Measurements from ENCODE around the gene PRKAG2. TPM values are rescaled to one million over a fixed set of nuclear protein-coding genes. Genes with fewer than 3 reads are reported as not detected.

Gene PRKAG2
- total and polyA plus RNA-seq, 2 of the 8 experiments (the other 6 are each of a cell fraction or from before 2014, with no cell fraction given), result 7.5 to 18.1 TPM

DNA sequence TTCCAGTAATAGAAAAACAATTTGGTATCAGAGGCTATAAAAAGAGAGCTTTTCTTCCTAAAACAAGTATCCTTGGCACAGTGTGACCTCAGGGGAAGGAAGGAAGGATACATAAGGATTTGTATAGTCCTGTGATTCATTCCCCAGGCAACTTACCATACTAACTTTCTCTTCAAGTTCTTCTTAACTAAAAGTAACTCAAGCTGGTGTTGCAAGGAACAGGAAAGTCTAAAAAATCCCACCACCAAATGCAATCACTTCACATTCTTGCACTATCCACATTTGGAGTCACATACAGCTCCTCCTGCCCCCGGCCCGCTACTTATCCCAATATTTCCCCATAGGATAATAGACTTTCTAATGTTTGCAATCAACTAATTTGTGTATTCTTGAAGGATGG lies 84.8 kb downstream of the PRKAG2 start:
- Histone ChIP-seq H4K20me1 (replicated peaks in 1 of 2; ENCODE audit: control insufficient read depth in 1 of 2, insufficient read depth in 2 of 2, low read length in 2 of 2) (no peaks in the 10 kb centered on the region), H3K27ac (ENCODE audit: low read depth, low read length) (no peak overlapping the region), H4K91ac (replicated peaks; ENCODE audit: insufficient read length, low read length) (no peak overlapping the region), H2AK5ac (ENCODE audit: low read depth, low read length) (no peak overlapping the region), H3K9me3 (ENCODE audit: insufficient read depth in 2 of 2, low read depth in 1 of 2, low read length in 1 of 2) (no peaks in the 10 kb centered on the region), H2BK15ac (ENCODE audit: low read length) (no peak overlapping the region), H2BK12ac (ENCODE audit: low read depth, low read length) (no peak overlapping the region), H3K9ac (replicated peaks in 1 of 4; ENCODE audit: extremely low read depth in 1 of 4, low read depth in 3 of 4, low read length in 3 of 4) (no peak overlapping the region), H2AFZ (ENCODE audit: low read length) (no peak overlapping the region), H3K56ac (replicated peaks; ENCODE audit: insufficient read length, low read depth, low read length) (no peak overlapping the region), H4K8ac (ENCODE audit: extremely low read depth, insufficient read depth, low read length) (no peak overlapping the region), H4K5ac (ENCODE audit: insufficient read length, low read depth, low read length) (no peak overlapping the region), H3K23me2 (ENCODE audit: low read depth, low read length) (no peaks in the 10 kb centered on the region), H3K27me3 (replicated peaks in 1 of 4; ENCODE audit: control insufficient read depth in 3 of 4, extremely low read depth in 1 of 4, insufficient read depth in 3 of 4, low read length in 3 of 4) (no peaks in the 10 kb centered on the region), H3K36me3 (ENCODE audit: control insufficient read depth in 2 of 4, insufficient read depth in 4 of 4, low read length in 3 of 4) (no peaks in the 10 kb centered on the region), H2BK5ac (ENCODE audit: low read depth, low read length) (no peak overlapping the region), H3K23ac (ENCODE audit: insufficient read length) (no peak overlapping the region), H3K79me1 (ENCODE audit: low read depth, low read length) (no peaks in the 10 kb centered on the region), H3K4me2 (ENCODE audit: insufficient read depth in 1 of 2, low read depth in 2 of 2, low read length in 2 of 2) (no peak overlapping the region), H3K4me1 (replicated peaks in 1 of 4; ENCODE audit: control insufficient read depth in 3 of 4, insufficient read depth in 4 of 4, low read length in 3 of 4) (peaks cover 0 to 10% (median 6%) of the 10 kb centered on the region in 4 experiments; a peak in 3 of 7 replicates), H2BK20ac (ENCODE audit: low read length) (no peak overlapping the region), H3K79me2 (ENCODE audit: control insufficient read depth in 1 of 2, insufficient read depth in 2 of 2, low read length in 2 of 2) (no peaks in the 10 kb centered on the region), H3K18ac (ENCODE audit: extremely low read depth, low read length) (no peak overlapping the region), H3K14ac (ENCODE audit: insufficient read length) (no peak overlapping the region), H3K4me3 (ENCODE audit: extremely low read depth in 1 of 4, insufficient read depth in 2 of 4, low read depth in 3 of 4, low read length in 4 of 4) (no peak overlapping the region), H3K4ac (replicated peaks; ENCODE audit: insufficient read length, low read depth, low read length) (no peak overlapping the region), H2BK120ac (replicated peaks; ENCODE audit: low read depth, low read length) (no peak overlapping the region)
- TF ChIP-seq, protein P1, sequence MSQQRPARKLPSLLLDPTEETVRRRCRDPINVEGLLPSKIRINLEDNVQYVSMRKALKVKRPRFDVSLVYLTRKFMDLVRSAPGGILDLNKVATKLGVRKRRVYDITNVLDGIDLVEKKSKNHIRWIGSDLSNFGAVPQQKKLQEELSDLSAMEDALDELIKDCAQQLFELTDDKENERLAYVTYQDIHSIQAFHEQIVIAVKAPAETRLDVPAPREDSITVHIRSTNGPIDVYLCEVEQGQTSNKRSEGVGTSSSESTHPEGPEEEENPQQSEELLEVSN (IDR thresholded peaks at IDR 0.05), result no peak
- TF ChIP-seq NANOG (IDR thresholded peaks at IDR 0.05; ENCODE audit: insufficient read depth, low read depth, low read length, poor library complexity, severe bottlenecking), result no peak
- no peak for TF ChIP-seq TBP (IDR thresholded peaks at IDR 0.05; ENCODE audit: low read depth, low read length)
- no peak for TF ChIP-seq ATF3 (IDR thresholded peaks at IDR 0.05; ENCODE audit: insufficient read depth, low read depth, low read length)
- TF ChIP-seq SP1 (IDR thresholded peaks at IDR 0.05; ENCODE audit: low read depth, low read length), result no peak
- TF ChIP-seq CREB1 (IDR thresholded peaks at IDR 0.05), result no peak
- no peak for TF ChIP-seq BACH1 (IDR thresholded peaks at IDR 0.05; ENCODE audit: low read length)
- TF ChIP-seq ZNF274 (IDR thresholded peaks at IDR 0.05; ENCODE audit: borderline replicate concordance, extremely low read depth, low read length), result no peak
- no peak for TF ChIP-seq EP300 (IDR thresholded peaks at IDR 0.05; ENCODE audit: borderline replicate concordance in 1 of 2, low read depth in 2 of 2, low read length in 2 of 2)
- no peak for TF ChIP-seq HDAC6 (IDR thresholded peaks at IDR 0.05; ENCODE audit: low read depth, low read length)
- FAIRE-seq, result no peak
- POLR2A ChIA-PET (ENCODE audit: partially characterized antibody), result no interaction called here
- 91% methylated on average over 2 of the region's 2 CpGs; no CpG with 5 or more reads in 1 of the 2 experiments for WGBS, 2 experiments (ENCODE audit: extremely low coverage in 1 of 2, insufficient coverage in 1 of 2, insufficient read length in 1 of 2, insufficient replicate concordance in 2 of 2, low coverage in 1 of 2, low lambda C conversion rate in 2 of 2, missing lambda C conversion rate in 1 of 2)
- DNase-seq (ENCODE audit: low read depth in 1 of 2, low spot score in 2 of 2), result no peak
- CTCF ChIA-PET (ENCODE audit: partially characterized antibody), result interaction anchor here (1.2 to 7.8 kb wide), 5 partner anchors 9 to 140 kb away, joined by 3 to 57 read pairs (median 4); no protein-coding TSS in a partner anchor

Measured in H1 (cell line).